ENCODE measurements around the gene CATSPER3.

DNA sequence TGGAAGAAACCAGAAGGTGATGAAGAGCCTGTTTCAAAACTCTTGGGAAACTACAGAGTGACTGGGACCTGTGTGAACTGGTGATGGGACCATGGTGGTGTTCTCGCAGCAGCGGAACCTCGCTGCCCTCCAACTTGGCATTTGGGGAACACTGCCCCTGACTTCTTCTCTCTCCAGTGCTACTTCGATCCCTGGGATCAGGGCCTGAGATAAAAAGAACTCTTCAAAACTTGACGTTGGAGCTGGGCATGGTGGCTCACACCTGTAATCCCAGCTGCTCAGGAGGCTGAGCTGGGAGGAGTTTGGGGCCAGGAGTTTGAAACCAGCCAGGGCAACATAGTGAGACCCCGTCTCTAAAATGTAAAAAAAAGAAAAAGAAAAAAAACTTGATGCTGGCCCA lies 48.2 kb downstream of the CATSPER3 start:
- no peak for TF ChIP-seq EZH2 (IDR thresholded peaks at IDR 0.05; ENCODE audit: low read length, missing control alignments)
- TF ChIP-seq, protein P1, sequence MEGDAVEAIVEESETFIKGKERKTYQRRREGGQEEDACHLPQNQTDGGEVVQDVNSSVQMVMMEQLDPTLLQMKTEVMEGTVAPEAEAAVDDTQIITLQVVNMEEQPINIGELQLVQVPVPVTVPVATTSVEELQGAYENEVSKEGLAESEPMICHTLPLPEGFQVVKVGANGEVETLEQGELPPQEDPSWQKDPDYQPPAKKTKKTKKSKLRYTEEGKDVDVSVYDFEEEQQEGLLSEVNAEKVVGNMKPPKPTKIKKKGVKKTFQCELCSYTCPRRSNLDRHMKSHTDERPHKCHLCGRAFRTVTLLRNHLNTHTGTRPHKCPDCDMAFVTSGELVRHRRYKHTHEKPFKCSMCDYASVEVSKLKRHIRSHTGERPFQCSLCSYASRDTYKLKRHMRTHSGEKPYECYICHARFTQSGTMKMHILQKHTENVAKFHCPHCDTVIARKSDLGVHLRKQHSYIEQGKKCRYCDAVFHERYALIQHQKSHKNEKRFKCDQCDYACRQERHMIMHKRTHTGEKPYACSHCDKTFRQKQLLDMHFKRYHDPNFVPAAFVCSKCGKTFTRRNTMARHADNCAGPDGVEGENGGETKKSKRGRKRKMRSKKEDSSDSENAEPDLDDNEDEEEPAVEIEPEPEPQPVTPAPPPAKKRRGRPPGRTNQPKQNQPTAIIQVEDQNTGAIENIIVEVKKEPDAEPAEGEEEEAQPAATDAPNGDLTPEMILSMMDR (conservative IDR thresholded peaks at IDR 0.05 in 1 of 2, IDR thresholded peaks at IDR 0.05 in 1 of 2; ENCODE audit: low read depth in 1 of 2, low read length in 2 of 2), result no peak

Measured in fibroblast of lung (primary cell).